Stimulated activated CD8-positive, alpha-beta memory T cell treated with anti-CD3 and anti-CD28 coated beads, Interleukin-12 subunit alpha, Interleukin-12 subunit beta, amount 100 ng/mL, for 24 hours (primary cell): ENCODE measurements around the gene PHTF2.
"Not testable (repeated sequence)": the region's sequence is repeated elsewhere in the genome, so short reads cannot be mapped to it uniquely, and the experiment has no call there.

Experiments
- DNase-seq: peaks from one replicate; pipeline ENCODE4 v3.0.0-alpha.2; 2020; ENCODE audit errors: extremely low read depth

PHTF2 gene

GRCh38 chr7:77830649-77831355, 32.2 kb downstream of the PHTF2 start:
- DNase-seq: no peak

- no peak for DNase-seq
Observed at GRCh38 chr7:77831481-77831880, 32.9 kb downstream of the PHTF2 start.

- DNase-seq: no peak
Observed at GRCh38 chr7:77831953-77832352, 33.4 kb downstream of the PHTF2 start.

GRCh38 chr7:77833136-77833535, 34.6 kb downstream of the PHTF2 start:
- DNase-seq: no peak

GRCh38 chr7:77836425-77836824, 37.9 kb downstream of the PHTF2 start:
- not testable (repeated sequence) for DNase-seq

GRCh38 chr7:77837275-77837674, 38.7 kb downstream of the PHTF2 start:
- DNase-seq: no peak

- DNase-seq: no peak
Observed at GRCh38 chr7:77837966-77838365, 39.4 kb downstream of the PHTF2 start.

- no peak for DNase-seq
Observed at GRCh38 chr7:77838929-77839491, 40.4 kb downstream of the PHTF2 start.

GRCh38 chr7:77839919-77840318, 41.3 kb downstream of the PHTF2 start:
- no peak for DNase-seq

GRCh38 chr7:77843194-77843593, 44.6 kb downstream of the PHTF2 start:
- DNase-seq: no peak

- no peak for DNase-seq
Observed at GRCh38 chr7:77846317-77847092, 47.9 kb downstream of the PHTF2 start.

GRCh38 chr7:77855371-77856083, 57.0 kb downstream of the PHTF2 start:
- DNase-seq: no peak

- no peak for DNase-seq
Observed at GRCh38 chr7:77858278-77858677, 59.7 kb downstream of the PHTF2 start.

GRCh38 chr7:77859343-77859742, 60.8 kb downstream of the PHTF2 start:
- DNase-seq: no peak

- no peak for DNase-seq
Observed at GRCh38 chr7:77862691-77863090, 64.1 kb downstream of the PHTF2 start.

- no peak for DNase-seq
Observed at GRCh38 chr7:77863860-77864259, 65.3 kb downstream of the PHTF2 start.

GRCh38 chr7:77866370-77866769, 67.8 kb downstream of the PHTF2 start:
- no peak for DNase-seq

- no peak for DNase-seq
Observed at GRCh38 chr7:77866786-77867536, 68.4 kb downstream of the PHTF2 start.

- no peak for DNase-seq
Observed at GRCh38 chr7:77867537-77867865, 68.9 kb downstream of the PHTF2 start.

- not testable (repeated sequence) for DNase-seq
Observed at GRCh38 chr7:77872256-77872655, 73.7 kb downstream of the PHTF2 start.

GRCh38 chr7:77873416-77874327, 75.1 kb downstream of the PHTF2 start:
- not testable (repeated sequence) for DNase-seq
